Stomach (tissue), 9 donors: Measurements from ENCODE around the gene PLAGL2. TPM values are rescaled to one million over a fixed set of nuclear protein-coding genes. Genes with fewer than 3 reads are reported as not detected.

ENCODE experiments used
- DNase-seq, 2 donors: peaks; one replicate each; pipeline versions ENCODE4 v3.0.0 to v3.0.0-alpha.2; 2013 to 2019
- H3K27ac ChIP-seq, 5 donors: fragments of 200-600 bp in 4 of 5; sonication (generic) in 4 of 5; one replicate each; pipeline ENCODE4 v1.5.1; 2013 to 2019; ENCODE audit warnings: mild to moderate bottlenecking in 1 of 5, moderate library complexity in 1 of 5
- H3K27me3 ChIP-seq, 3 donors: fragments of 200-600 bp; sonication (generic); one replicate each; pipeline ENCODE4 v1.5.1; 2017 to 2019; ENCODE audit warnings: mixed run types in 1 of 3
- H3K36me3 ChIP-seq, 4 donors: fragments of 200-600 bp; sonication (generic); 1 replicate in 3 of 4; 2 replicates in 1 of 4; pipeline ENCODE4 v1.5.1; 2016 to 2019
- H3K4me1 ChIP-seq, 4 donors: fragments of 200-600 bp; sonication (generic); one replicate each; pipeline ENCODE4 v1.5.1; 2016 to 2019
- H3K4me3 ChIP-seq, 4 donors: fragments of 200-600 bp; sonication (generic) in 3 of 4; one replicate each; pipeline ENCODE4 v1.5.1; 2016 to 2019; ENCODE audit warnings: mild to moderate bottlenecking in 1 of 4
- H3K9me3 ChIP-seq, 4 donors: fragments of 200-600 bp; sonication (generic); one replicate each; pipeline ENCODE4 v1.5.1; 2016 to 2019
- CTCF ChIP-seq, 7 experiments: fragments of 450-650 bp in 4 of 7; fragments of 200-600 bp in 3 of 7; sonication (generic) in 3 of 7; IDR thresholded peaks; one replicate each; pipeline ENCODE4 v1.5.1; 2016 to 2019; ENCODE audit warnings: antibody characterized with exemption in 7 of 7, control low read depth in 2 of 7, mild to moderate bottlenecking in 1 of 7
- EP300 ChIP-seq: sonication (generic); formaldehyde crosslinking; IDR thresholded peaks from one replicate; pipeline ENCODE4 v1.6.1; 2017; ENCODE audit warnings: antibody characterized with exemption
- POLR2A ChIP-seq, 4 donors: fragments of 450-650 bp; IDR thresholded peaks; one replicate each; pipeline ENCODE4 v1.6.1; 2016; ENCODE audit warnings: antibody characterized with exemption in 4 of 4, control low read depth in 2 of 4, mild to moderate bottlenecking in 1 of 4, moderate library complexity in 1 of 4
- POLR2AphosphoS5 ChIP-seq, 3 donors: sonication (generic); formaldehyde crosslinking; IDR thresholded peaks; one replicate each; pipeline ENCODE4 v1.6.1; 2016; ENCODE audit warnings: antibody characterized with exemption in 3 of 3
- WGBS, 5 donors: extraction: QIAGEN DNeasy Blood & Tissue Kit in 3 of 5; methylation state at CpG; one replicate each; pipeline versions ENCODE4 v1.1.5 to v1.1.7; 2013 to 2018; 5-methylcytosine and 5-hydroxymethylcytosine counted together
- intact Hi-C: fragments of 100-400 bp; cut with DNase I; formaldehyde crosslinking; loops from one replicate; pipeline ENCODE4 v1.15.1; 2023; ENCODE audit warnings: low total_unique reads
- polyA plus RNA-seq, 3 donors: library from polyadenylated mRNA; stranded (reverse); fragments of 200-250 nt; gene quantifications; one replicate each; pipeline ENCODE4 v1.2.3, GENCODE V29; 2013
- total RNA-seq, 5 donors: library from RNA; depleted of rRNA; stranded (reverse); fragments of >200 nt; gene quantifications; one replicate each; pipeline versions ENCODE4 v1.1.0 to v1.2.3, GENCODE V29; 2014 to 2016
- donor health status: healthy with polysubstance abuse.
- donor health status: Bipolar disorder and iron deficiency.
- donor health status: healthy.

The PLAGL2 gene
- total and polyA plus RNA-seq, 8 donors: 1.8 to 20.0 (median 4.4) TPM

- Histone ChIP-seq H3K27me3 (no peaks in the 10 kb centered on the region), H3K36me3 (peaks cover 20 to 55% (median 53%) of the 10 kb centered on the region in 4 donors), H3K4me1 (no peaks in the 10 kb centered on the region), H3K9me3 (no peaks in the 10 kb centered on the region), H3K27ac (no peak overlapping the region), H3K4me3 (no peak overlapping the region)
- intact Hi-C loops: no loop called here
- 92 to 97% (median 92%) methylated on average over 4 of the region's 4 CpGs for WGBS, 5 donors
- DNase-seq: no peak
- no peak for TF ChIP-seq POLR2A (IDR thresholded peaks at IDR 0.05)
- no peak for TF ChIP-seq EP300
- no peak for TF ChIP-seq POLR2AphosphoS5 (IDR thresholded peaks at IDR 0.05)
- TF ChIP-seq CTCF (IDR thresholded peaks at IDR 0.05): no peak
These were observed 40.0 kb downstream of the PLAGL2 start for GRCh38 chr20:32167552-32167951.

- Histone ChIP-seq H3K4me1 (no peaks in the 10 kb centered on the region), H3K9me3 (no peaks in the 10 kb centered on the region), H3K27me3 (no peaks in the 10 kb centered on the region), H3K27ac (no peak overlapping the region), H3K4me3 (no peak overlapping the region), H3K36me3 (peaks cover 28 to 70% (median 68%) of the 10 kb centered on the region in 4 donors)
- DNase-seq: no peak
- TF ChIP-seq POLR2AphosphoS5 (IDR thresholded peaks at IDR 0.05): no peak
- no peak for TF ChIP-seq EP300
- TF ChIP-seq CTCF (IDR thresholded peaks at IDR 0.05): no peak
- 83 to 93% (median 89%) methylated on average over 7 to 8 of the region's 8 CpGs for WGBS, 5 donors
- intact Hi-C loops: no loop called here
These were observed 41.6 kb downstream of the PLAGL2 start for GRCh38 chr20:32165836-32166545.

GRCh38 chr20:32164984-32165735 lies 42.4 kb downstream of the PLAGL2 start:
- no peak for DNase-seq
- Histone ChIP-seq H3K4me1 (no peaks in the 10 kb centered on the region), H3K27ac (no peak overlapping the region), H3K9me3 (no peaks in the 10 kb centered on the region), H3K4me3 (no peak overlapping the region), H3K27me3 (no peaks in the 10 kb centered on the region), H3K36me3 (peaks cover 29 to 77% (median 75%) of the 10 kb centered on the region in 4 donors)
- intact Hi-C loops: no loop called here
- TF ChIP-seq EP300 (no peak), CTCF (IDR thresholded peaks at IDR 0.05) (no peak), POLR2A (IDR thresholded peaks at IDR 0.05) (no peak), POLR2AphosphoS5 (IDR thresholded peaks at IDR 0.05) (no peak)
- 87 to 92% (median 87%) methylated on average over 20 to 21 of the region's 21 CpGs for WGBS, 5 donors

- peaks cover 41 to 89% (median 87%) of the 10 kb centered on the region in 4 donors for H3K36me3 ChIP-seq
- no peak overlapping the region for H3K27ac ChIP-seq
- no peaks in the 10 kb centered on the region for H3K27me3 ChIP-seq
- H3K4me1 ChIP-seq: no peaks in the 10 kb centered on the region
- H3K4me3 ChIP-seq: no peak overlapping the region
- no peaks in the 10 kb centered on the region for H3K9me3 ChIP-seq
- DNase-seq: no peak
- TF ChIP-seq POLR2AphosphoS5 (IDR thresholded peaks at IDR 0.05): no peak
- no peak for TF ChIP-seq EP300
- no peak for TF ChIP-seq CTCF (IDR thresholded peaks at IDR 0.05)
- TF ChIP-seq POLR2A (IDR thresholded peaks at IDR 0.05): no peak
- 76 to 82% (median 81%) methylated on average over 5 of the region's 5 CpGs for WGBS, 5 donors
- intact Hi-C loops: no loop called here
These were observed 43.6 kb downstream of the PLAGL2 start for GRCh38 chr20:32163951-32164350.
